HG02938 (cell line): Measurements from ENCODE around the gene CAPRIN2.

Source experiments
- ATAC-seq: cut with Tn5 transposase; IDR thresholded peaks from one replicate; pipeline ENCODE4 v1.9.1; 2021; ENCODE audit warnings: mild to moderate bottlenecking, moderate library complexity; ENCODE audit not compliant: unreplicated experiment

The CAPRIN2 gene

DNA sequence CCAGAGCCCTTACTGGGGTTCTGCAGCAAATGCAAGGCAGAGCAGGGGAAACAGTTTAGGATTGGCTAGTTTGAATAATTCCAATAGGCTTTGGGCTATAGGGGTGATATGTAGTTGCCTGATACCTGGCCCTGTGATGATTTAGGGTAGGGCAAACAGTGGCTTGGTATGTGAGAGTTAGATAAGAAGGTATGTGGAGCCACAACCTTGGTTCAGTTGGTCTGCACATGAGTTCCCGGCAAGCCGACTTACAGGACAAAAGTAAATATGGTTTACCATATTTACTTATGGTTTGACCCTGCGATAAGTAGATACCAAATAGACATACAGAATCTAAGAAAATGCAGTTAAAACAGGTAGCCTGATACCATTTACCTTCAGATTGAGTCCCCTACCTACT, 8.3 kb upstream of the CAPRIN2 start:
- no peak for ATAC-seq

DNA sequence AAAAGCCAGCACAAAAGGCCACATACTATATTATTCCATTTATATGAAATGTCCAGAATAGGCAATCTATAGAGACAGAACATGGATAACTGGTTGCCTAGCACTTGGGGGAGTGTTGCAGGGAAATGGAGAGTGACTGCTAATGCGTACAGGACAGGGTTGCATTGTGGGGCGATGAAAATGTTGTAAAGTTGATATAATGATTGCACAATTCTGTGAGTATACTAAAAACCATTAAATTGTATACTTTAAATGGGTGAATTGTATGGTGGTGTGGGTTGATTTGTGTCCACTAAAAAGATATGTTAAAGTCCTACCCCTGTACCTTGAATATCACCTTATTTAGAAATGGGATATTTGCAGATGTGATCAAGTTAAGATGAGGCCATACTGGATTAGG, 7.0 kb upstream of the CAPRIN2 start:
- ATAC-seq = no peak

DNA sequence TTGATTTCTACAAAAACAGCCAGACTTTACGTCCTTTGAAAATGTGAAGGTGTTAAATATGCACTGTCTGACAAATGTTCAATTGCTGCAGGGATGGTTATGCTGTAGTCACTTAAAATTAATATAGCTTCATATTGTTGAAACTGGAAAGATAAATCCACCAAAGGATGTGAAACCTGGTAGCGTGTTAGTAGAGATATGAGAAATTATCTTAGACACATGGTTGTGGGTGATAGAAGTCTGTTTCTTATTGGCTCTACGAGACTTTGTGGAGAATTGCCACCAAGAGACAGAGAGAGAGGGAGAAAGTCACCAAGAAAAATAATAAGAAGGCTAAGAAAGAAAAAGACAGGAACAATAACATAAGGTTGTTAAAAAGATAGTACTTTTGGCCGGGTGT, 2.6 kb upstream of the CAPRIN2 start:
- ATAC-seq = no peak

DNA sequence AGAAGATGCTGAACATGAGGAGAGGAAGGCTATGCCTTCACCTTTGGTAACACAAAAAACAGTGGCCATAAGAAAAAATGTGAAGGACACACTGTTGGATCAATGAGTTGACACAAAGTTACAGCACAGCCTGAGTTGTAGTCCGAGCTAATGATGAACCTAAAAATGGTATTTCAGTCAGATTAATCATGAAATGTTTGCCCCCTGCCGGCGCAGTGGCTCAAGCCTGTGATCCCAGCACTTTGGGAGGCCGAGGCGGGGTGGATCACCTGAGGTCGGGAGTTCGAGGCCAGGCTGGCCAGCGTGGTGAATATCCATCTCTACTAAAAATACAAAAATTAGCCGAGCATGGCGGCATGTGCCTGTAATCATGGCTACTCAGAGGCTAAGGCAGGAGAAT, 1.3 kb upstream of the CAPRIN2 start:
- no peak for ATAC-seq

DNA sequence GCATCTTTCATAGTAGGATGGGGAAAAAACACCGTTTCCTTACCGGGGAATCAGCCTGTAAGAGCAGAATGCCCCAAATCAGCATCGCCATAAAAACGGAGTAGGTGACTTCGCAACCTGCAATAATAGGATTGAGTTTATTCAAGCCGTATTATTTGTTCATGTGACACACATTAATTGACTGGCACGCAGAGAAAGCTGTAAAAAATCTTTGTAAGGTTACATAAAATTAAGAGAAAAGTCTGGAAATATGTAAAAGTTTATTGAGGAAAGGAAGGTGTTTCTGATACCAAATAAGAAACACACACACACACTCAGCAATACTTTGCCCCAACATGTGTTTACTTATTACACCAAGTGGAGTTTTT, 628 bp upstream of the CAPRIN2 start:
- no peak for ATAC-seq

DNA sequence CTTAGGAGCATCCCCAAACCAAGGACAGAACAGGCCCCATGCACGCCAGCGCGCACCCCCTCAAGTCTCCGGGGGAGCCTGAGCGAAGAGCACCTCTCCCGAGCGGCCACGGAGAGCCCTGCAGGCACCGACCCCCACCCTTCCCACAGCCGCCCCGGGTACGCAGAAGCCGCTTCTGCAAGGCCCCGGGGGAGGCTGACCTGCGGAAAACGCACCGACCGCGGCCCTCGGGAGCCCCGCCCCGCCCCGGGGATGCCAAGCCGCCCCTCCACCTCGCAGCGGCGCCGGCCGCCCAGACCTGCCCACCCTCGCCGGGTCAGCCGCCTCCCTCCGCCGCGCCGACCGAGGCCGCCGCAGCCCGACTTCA, 385 bp downstream of the CAPRIN2 start:
- ATAC-seq = peak; percentile 43

DNA sequence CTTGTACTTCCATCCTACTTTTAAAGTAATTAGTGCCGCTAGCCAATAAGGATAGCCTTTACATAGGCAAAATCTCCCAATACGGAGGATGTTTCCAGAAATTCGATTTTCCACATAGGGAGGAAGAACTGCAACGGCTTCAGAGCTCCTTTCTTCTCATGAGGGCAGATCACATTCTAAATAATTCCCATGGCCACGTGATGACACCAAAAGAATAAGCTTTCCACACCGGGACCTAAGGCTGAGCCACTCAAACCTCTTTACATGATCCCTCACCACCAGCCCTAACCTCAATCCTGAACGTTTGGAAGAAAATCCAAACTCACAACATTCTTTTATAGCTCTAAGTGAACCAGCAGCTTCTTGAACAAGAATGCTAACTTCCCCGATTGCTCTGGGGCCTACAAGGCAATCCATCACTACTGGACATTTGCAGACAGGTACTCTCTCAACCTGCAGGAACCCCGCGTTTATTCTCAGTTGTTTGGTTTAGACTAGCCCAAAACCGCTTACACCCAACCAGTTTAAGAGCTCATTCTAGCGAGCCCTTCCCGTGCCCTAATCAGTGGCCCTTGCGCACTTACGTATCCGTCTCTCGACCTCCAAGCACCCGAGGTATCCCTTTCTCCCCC, 884 bp downstream of the CAPRIN2 start:
- ATAC-seq = no peak

DNA sequence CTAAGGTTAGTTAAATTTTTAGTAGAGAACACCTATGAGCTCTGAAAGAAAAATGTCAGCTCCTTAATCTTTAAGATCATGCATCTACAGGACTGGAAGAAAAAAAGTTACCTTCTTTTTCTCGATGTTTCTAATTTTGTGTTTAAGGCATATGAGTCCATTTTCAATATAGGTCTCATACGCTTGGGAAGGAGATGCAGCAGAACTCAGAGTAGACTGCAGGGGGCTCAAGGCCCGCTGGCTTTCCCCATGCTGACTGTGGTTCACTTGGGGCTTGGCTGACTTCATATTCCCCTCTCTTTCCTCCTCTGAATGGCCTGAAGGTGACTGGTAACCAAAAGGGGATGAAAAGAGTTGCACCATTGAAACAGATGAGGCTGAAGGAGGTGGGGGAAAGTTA, 1.5 kb downstream of the CAPRIN2 start:
- ATAC-seq = no peak

DNA sequence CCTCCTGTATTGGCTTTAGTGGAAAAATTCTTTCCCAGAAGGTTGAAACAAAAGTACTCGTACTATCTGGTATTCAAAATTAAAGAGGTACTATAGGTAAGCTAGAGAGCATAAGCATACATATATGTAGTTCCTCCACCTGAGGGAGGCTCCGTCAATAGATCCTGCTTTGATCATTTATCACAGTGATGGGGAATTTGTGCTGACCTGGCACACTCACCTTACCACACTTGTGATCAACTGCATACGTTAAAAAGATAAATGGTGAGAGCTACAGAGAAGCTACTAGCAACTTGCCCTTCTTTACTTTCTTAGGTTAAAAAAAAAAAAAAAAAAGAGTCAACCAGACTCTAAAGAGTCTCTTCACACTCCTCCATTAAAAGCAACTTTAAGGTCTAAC, 2.5 kb downstream of the CAPRIN2 start:
- ATAC-seq = no peak

DNA sequence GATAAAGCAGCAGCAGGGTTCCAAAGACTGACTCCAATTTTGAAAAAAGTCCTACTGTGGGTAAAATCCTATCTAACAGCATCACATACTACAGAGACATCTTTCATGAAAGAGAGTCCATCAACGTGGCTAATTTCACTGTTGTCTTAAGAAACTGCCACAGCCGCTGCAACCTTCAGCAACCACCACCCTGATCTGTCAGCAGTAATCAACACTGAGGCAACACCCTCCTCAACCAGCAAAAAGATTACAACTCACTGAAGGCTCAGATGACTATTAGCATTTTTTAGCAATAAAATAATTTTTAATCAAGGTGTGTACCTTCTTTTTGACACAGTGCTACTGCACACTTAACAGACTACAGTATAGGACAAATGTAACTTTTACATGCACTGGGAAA, 6.6 kb downstream of the CAPRIN2 start:
- no peak for ATAC-seq

DNA sequence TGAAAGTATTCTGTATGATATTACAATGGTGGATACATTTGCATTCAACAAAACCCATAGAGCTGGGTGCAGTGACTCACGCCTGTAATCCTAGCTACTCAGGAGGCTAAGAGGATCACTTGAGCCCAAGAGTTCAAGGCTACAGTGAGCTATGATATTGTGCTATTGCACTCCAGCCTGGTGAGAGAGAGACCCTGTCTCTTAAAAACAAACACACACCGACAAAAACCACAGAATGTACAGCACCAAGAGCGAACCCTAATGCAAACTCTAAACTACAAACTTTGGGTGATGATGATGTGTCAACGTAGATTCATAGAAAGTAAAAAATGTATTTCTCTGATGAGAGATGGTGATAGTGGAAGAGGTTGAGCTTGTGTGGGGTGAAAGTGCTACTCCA, 8.6 kb downstream of the CAPRIN2 start:
- no peak for ATAC-seq

DNA sequence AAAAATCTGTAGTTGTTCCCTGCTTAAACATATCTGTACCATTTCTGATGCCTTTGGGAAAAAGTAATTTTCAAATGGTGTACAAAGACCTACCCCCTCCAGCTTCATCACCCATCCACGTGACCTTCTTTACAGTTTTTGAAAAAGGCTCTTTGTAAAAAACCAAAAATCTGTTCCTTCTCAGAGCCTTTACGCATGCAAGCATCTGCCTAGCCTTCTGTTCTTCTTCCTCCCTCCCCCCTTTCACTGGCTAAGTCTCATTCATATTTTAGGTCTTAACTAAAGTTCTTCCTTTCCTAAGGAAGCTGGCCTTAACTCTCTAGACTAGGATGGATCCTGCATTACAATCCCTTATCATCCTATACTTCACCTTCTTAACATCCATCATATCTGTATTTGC, 10.4 kb downstream of the CAPRIN2 start:
- no peak for ATAC-seq

DNA sequence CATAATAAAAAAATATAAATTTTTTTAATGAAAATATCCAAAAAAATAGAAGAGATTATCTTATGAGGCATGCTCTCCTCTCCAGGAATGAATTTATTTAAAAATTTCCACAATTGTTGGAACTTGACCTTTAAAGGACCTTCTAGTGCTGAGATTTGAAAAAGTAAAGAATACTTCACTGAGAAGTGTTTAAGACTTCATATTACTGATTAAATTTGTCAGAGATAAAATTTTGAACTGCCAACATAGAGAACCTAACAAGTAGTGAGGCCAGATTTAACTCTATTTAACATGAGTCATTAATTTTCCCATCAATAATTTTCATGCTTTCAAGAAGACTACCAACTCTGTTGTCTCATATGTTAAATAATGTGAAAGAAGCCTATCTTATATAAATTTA, 14.5 kb downstream of the CAPRIN2 start:
- no peak for ATAC-seq

DNA sequence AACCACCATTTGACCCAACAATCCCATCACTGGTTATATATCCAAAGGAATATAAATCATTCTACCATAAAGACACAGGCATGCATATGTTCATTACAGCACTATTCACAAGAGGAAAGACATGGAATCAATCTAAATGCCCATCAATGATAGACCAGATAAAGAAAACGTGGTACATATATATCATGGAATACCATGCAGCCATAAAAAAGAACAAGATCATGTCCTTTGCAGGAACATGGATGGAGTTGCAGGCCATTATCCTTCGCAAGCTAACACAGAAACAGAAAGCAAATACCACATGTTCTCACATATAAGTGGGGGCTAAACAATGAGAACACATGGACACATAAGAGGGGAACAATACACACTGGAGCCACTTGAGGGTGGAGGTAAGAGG, 15.7 kb downstream of the CAPRIN2 start:
- ATAC-seq = no peak

DNA sequence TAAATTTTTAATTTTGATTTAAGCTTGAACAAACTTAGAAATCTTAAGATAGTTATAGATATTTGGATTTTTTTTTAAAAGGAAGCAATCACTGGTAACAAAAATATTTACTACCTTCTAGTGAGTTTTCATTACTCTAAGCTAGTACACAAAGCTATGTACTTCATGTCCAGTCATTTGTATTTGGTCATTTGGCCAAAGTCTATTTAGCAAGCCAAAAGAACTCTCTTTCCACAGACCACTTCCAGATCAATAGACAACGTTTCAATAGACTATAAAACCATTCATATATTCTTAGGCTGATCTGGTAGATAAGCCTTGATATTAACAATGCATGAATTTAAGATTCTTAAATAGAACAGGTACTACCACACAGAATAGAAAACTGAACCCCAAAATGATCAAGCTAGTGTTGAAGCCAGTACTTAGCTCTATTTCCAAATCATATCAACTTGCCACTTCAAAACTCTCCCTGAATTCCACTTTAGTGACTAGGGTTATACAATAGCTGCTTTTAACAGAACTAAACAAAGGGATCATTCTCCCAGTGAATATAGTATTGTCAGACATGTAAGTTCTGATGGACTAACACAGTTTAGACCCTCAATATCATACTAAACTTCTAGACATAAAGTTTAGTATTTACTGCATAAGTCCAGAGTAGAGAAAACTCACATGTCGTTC, 21.7 kb downstream of the CAPRIN2 start:
- no peak for ATAC-seq

DNA sequence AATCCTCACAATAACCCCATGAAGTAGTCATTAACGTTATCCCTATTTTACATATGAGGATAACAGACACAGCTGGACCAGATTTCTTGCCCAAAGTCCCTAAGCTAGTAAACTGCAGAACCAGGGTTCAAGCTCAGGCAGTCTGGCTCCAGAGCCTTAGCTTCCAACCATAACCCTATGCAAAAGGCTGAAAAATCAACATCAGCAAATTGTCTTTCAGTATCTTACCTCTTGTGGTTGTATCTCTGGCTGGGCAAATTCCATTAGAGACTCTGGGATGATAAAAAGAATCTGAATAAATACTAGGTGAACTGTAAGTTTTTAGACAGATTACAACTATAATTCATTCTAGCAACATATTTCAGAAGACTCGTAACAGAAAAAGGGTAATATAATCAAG, 24.7 kb downstream of the CAPRIN2 start:
- ATAC-seq = no peak

DNA sequence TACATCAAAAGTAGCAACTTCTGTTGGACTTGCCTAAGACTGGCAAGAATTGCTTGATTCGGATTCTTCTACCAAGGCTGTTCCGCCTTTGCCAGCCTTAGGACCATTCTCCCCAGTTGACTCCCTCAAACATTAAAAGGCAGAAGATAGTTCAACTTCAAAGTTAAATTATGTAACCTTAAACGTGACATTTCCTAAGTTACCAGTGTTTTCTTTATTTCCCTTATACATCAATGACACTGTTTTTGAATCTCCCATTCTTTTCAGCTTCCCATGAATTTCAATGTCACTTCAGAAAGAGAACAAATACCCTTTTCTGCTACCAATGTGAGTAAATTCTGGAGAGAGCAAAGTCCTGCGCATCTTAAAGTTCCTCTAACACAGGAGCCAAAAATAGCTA, 25.2 kb downstream of the CAPRIN2 start:
- ATAC-seq = no peak

DNA sequence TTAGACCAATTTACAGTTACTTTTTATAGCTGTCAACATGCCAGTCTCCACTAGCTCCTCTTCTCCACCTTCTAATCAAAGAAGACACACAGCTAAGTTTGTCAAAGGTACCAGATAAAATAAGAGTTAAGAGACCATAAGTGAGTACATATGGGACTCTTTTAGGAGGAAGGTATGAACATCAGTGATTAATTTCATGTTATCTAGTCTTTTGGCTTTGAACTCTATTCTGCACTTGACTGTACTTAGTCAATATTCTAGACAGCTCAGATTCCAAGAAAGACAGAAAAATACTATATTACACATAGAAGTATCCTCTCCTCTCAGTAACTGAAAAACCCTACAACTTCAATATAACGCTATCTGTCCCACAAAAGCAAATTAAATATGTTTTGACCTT, 28.1 kb downstream of the CAPRIN2 start:
- ATAC-seq = no peak

DNA sequence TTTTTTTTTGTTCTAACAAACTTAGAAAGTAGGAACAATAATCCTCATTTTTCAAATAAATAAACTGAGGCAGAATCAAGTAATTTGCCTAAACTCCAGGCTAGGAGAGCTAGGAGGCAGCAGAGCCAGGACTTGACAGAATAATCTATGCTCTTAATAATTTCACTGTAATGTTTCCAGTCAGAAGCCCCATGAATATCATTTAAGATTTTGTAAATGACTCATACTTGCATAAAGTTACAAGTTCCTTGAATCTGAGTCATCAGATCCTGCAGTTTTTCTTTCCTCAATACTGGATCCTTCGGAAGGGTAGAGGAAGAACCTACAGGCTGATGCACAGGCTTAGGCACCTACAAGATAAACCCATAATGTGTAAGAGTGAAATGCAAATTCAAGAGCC, 29.0 kb downstream of the CAPRIN2 start:
- no peak for ATAC-seq

DNA sequence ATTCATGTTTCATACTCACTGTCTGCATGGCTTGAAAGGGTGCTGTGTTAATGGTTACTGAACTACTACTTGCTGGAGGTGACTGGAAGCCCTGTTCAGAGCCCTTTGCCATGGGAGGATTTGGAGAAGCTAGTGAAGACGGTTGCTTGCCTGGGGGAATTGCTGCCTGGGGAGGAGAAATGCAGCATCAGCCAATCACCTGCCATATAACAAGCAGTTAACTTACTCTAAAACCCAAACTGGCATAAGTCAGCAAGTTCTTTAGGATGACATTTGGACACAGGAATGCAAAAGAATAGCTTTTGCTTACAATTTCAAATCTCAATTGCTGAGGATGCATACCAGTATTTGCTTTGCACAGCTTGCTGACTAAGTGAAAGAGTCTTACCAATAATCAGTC, 35.7 kb downstream of the CAPRIN2 start:
- no peak for ATAC-seq

DNA sequence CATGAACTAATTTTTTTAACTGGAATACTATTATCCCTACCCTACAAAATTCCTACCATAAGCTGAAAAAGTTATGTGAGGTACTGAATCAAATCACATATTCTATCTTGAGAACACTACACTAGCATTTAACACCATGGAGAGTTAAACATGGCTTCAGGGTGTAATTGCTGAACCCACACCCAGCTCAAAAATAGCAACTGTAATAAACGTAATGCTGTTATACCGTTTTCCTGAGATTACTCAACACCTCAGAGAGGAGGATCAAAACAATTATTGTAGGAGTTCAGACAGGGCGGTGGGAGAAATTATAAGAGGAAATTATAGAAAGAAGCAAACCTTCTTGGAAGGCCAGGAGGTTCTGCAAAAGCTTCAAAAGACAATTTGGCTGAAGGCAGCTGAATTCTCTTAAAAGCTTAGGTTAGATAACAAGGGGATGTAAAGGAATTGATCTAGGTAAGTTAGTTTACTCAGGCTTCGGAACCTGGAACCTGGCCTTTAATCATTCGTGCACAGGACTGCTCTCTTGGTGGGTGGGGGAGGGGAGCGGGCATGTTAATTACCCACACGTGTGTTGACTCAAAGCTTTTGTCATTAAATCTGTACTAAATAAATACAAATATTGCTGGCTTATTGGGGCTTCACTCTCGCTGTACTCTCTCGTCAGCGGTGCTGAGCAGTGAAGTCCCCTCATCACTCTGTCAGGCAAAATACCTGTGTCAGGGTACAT, 47.0 kb downstream of the CAPRIN2 start:
- ATAC-seq = no peak

DNA sequence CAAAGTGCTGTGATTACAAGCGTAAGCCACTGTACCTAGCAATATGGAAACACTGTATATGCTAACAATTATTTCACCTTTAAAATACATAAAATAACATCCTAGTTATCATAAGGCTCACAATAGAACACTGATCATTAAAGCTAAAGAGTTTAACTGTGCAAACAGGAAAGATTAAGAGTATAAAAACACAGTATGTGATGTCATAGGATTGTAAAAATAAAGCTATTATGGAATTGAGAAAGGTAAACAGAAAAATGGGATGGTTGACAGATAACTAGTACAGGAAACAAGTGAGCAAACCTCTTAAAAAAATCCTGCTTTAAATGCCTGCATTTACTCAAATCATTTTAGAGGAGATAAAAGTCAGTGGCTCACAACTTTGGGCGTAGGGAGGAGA, 48.3 kb downstream of the CAPRIN2 start:
- ATAC-seq = no peak

DNA sequence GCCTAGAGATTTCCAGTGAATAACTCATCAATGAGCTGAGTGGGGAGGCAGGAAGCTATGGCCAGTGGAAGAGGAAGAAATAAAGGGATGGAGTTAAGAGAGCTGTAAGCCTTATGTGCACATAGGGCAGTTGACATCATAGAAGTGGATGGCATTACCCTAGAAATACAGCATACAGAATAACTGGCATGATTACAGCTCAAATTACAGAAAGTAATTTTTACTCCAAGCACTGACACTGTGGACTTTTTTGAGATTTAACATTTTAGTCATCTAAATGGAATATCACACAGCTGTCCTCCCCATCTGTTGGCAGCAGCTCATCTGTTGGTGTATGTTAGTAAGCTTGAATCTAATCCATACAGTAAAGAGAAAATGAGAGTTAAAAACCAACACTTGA, 53.7 kb downstream of the CAPRIN2 start:
- ATAC-seq = no peak
